T-cell (primary cell): ENCODE results near the gene BCORL1. TPM values are rescaled to one million over a fixed set of nuclear protein-coding genes. Genes with fewer than 3 reads are reported as not detected.

Experiments
- ATAC-seq, 4 experiments: fragments of 200-7000 bp in 3 of 4; fragments of 150-1000 bp in 1 of 4; cut with Tn5 transposase; replicated peaks in 1 of 4; 1 replicate in 3 of 4; 2 replicates in 1 of 4; pipeline ENCODE4 v1.10.0; 2021; ENCODE audit warnings: moderate library complexity in 3 of 4, mild to moderate bottlenecking in 2 of 4, moderate number of reproducible peaks in 1 of 4
- CTCF ChIA-PET, 2 donors: fragments of 300-600 bp; sonication (Branson Sonifier 250); formaldehyde crosslinking; loops; one replicate each; lab custom pipeline; 2022; ENCODE audit warnings: antibody characterized with exemption in 2 of 2; lab: Charles Lee
- POLR2A ChIA-PET, 2 donors: fragments of 300-600 bp; sonication (Branson Sonifier 250); formaldehyde crosslinking; loops; one replicate each; lab custom pipeline; 2022; ENCODE audit warnings: antibody characterized with exemption in 2 of 2; lab: Charles Lee
- DNase-seq, 35 experiments: peaks; one replicate each; pipeline versions ENCODE4 v3.0.0 to v3.0.0-alpha.2; 2013 to 2023
- H3K27ac ChIP-seq: one replicate; pipeline ENCODE4 v1.5.1; 2013; ENCODE audit warnings: low read length
- H3K27me3 ChIP-seq, 2 experiments: replicated peaks in 1 of 2; 1 replicate in 1 of 2; 2 replicates in 1 of 2; pipeline versions ENCODE4 v1.6.1 to v1.7.0; 2013; ENCODE audit warnings: low read length in 1 of 2, mixed read lengths in 1 of 2; ENCODE audit not compliant: control insufficient read depth in 2 of 2, insufficient read depth in 2 of 2; ENCODE audit errors: extremely low read depth in 1 of 2
- H3K36me3 ChIP-seq, 2 donors: 1 replicate in 1 of 2; 2 replicates in 1 of 2; pipeline versions ENCODE4 v1.6.1 to v1.7.0; 2013; ENCODE audit warnings: low read length in 1 of 2; ENCODE audit not compliant: control insufficient read depth in 2 of 2, insufficient read depth in 1 of 2; ENCODE audit errors: extremely low read depth in 1 of 2
- H3K4me1 ChIP-seq, 2 experiments: 1 replicate in 1 of 2; 2 replicates in 1 of 2; pipeline versions ENCODE4 v1.6.1 to v1.7.0; 2013; ENCODE audit warnings: low read length in 2 of 2, mixed read lengths in 1 of 2; ENCODE audit not compliant: insufficient read depth in 2 of 2, control insufficient read depth in 1 of 2; ENCODE audit errors: extremely low read depth in 1 of 2
- H3K4me3 ChIP-seq, 2 donors: 1 replicate in 1 of 2; 2 replicates in 1 of 2; pipeline versions ENCODE4 v1.5.1 to v1.7.0; 2013; ENCODE audit warnings: mild to moderate bottlenecking in 2 of 2, low read length in 1 of 2, moderate library complexity in 1 of 2; ENCODE audit not compliant: control insufficient read depth in 1 of 2; ENCODE audit errors: extremely low read depth in 1 of 2
- H3K9me3 ChIP-seq: 2 replicates; pipeline ENCODE4 v1.7.0; 2013
- H3K27ac Mint-ChIP-seq, 2 donors: one replicate each; pipeline ENCODE4 v1.8.0; 2020 to 2021; ENCODE audit warnings: mild to moderate bottlenecking in 2 of 2, mixed read lengths in 2 of 2
- H3K27me3 Mint-ChIP-seq, 2 donors: one replicate each; pipeline ENCODE4 v1.8.0; 2021 to 2022; ENCODE audit warnings: mixed read lengths in 2 of 2
- H3K36me3 Mint-ChIP-seq: one replicate; pipeline ENCODE4 v1.8.0; 2021; ENCODE audit warnings: mixed read lengths
- H3K4me1 Mint-ChIP-seq, 3 donors: one replicate each; pipeline ENCODE4 v1.8.0; 2020 to 2022; ENCODE audit warnings: mixed read lengths in 3 of 3, mild to moderate bottlenecking in 1 of 3
- H3K4me3 Mint-ChIP-seq, 3 donors: one replicate each; pipeline ENCODE4 v1.8.0; 2020 to 2022; ENCODE audit warnings: mild to moderate bottlenecking in 3 of 3, mixed read lengths in 3 of 3, moderate library complexity in 3 of 3
- H3K9me3 Mint-ChIP-seq, 3 donors: one replicate each; pipeline ENCODE4 v1.8.0; 2020 to 2022; ENCODE audit warnings: mixed read lengths in 3 of 3
- WGBS: methylation state at CpG from one replicate; pipeline ENCODE4 v1.1.5; 2013; ENCODE audit warnings: missing lambda C conversion rate; ENCODE audit not compliant: insufficient coverage; 5-methylcytosine and 5-hydroxymethylcytosine counted together
- total RNA-seq, 35 experiments: library from RNA in 6 of 35; stranded (reverse) in 6 of 35; fragments of 120-200 nt in 1 of 35; gene quantifications; one replicate each; pipeline versions ENCODE4 v1.2.1 to v1.2.4 and lab custom pipeline; 2013 to 2026

Gene BCORL1
- total RNA-seq, 5 donors from 2014 or later (not counting 1 experiment from before 2014, with no cell fraction given), result 8.7 to 13.5 (median 12.3) TPM

- Mint-ChIP-seq H3K27me3 (peaks cover 0 to 3% of the 10 kb centered on the region in 2 donors), H3K4me3 (no peak overlapping the region), H3K36me3 (peaks cover 14% of the 10 kb centered on the region), H3K9me3 (no peaks in the 10 kb centered on the region), H3K27ac (no peak overlapping the region), H3K4me1 (peaks cover 0 to 2% (median 1%) of the 10 kb centered on the region in 3 donors)
- Histone ChIP-seq H3K36me3 (peaks cover 0 to 28% of the 10 kb centered on the region in 2 donors), H3K27ac (no peak overlapping the region), H3K9me3 (no peaks in the 10 kb centered on the region), H3K4me3 (no peak overlapping the region), H3K27me3 (no peaks in the 10 kb centered on the region), H3K4me1 (no peaks in the 10 kb centered on the region)
- POLR2A ChIA-PET, result no interaction called here
- DNase-seq (no peak), ATAC-seq (no peak)
- CTCF ChIA-PET, result interaction anchor here in 1 of 2 donors (0.9 kb wide), 1 partner anchor 107 kb away, joined by 3 read pairs; no protein-coding TSS in a partner anchor
- no CpG with 5 or more reads among the region's 3 CpGs for WGBS
Observed at GRCh38 chrX:130032552-130032951, 50.1 kb downstream of the BCORL1 start.

GRCh38 chrX:130034178-130034577 is 51.7 kb downstream of the BCORL1 start:
- ChIA-PET CTCF (no interaction called here), POLR2A (no interaction called here)
- Mint-ChIP-seq H3K27ac (no peak overlapping the region), H3K4me3 (no peak overlapping the region), H3K9me3 (no peaks in the 10 kb centered on the region), H3K36me3 (peaks cover 13% of the 10 kb centered on the region), H3K27me3 (peaks cover 0 to 3% of the 10 kb centered on the region in 2 donors), H3K4me1 (no peaks in the 10 kb centered on the region)
- Histone ChIP-seq H3K4me3 (no peak overlapping the region), H3K27ac (no peak overlapping the region), H3K27me3 (no peaks in the 10 kb centered on the region), H3K4me1 (no peaks in the 10 kb centered on the region), H3K9me3 (no peaks in the 10 kb centered on the region), H3K36me3 (peaks cover 0 to 29% of the 10 kb centered on the region in 2 donors)
- DNase-seq (no peak), ATAC-seq (no peak)
- WGBS, result 100% methylated on average over 2 of the region's 7 CpGs

- no CpG with 5 or more reads among the region's 2 CpGs for WGBS
- Histone ChIP-seq H3K27ac (no peak overlapping the region), H3K4me1 (no peaks in the 10 kb centered on the region), H3K9me3 (no peaks in the 10 kb centered on the region), H3K36me3 (peaks cover 0 to 28% of the 10 kb centered on the region in 2 donors), H3K4me3 (no peak overlapping the region), H3K27me3 (no peaks in the 10 kb centered on the region)
- Mint-ChIP-seq H3K4me3 (no peak overlapping the region), H3K27me3 (no peaks in the 10 kb centered on the region), H3K9me3 (no peaks in the 10 kb centered on the region), H3K27ac (no peak overlapping the region), H3K4me1 (no peaks in the 10 kb centered on the region), H3K36me3 (peaks cover 8% of the 10 kb centered on the region)
- DNase-seq (no peak), ATAC-seq (no peak)
- CTCF ChIA-PET, result interaction anchor here in 1 of 2 donors (1.0 kb wide), 1 partner anchor 16 kb away, joined by 3 read pairs; no protein-coding TSS in a partner anchor
- POLR2A ChIA-PET, result no interaction called here
Observed at GRCh38 chrX:130039847-130040246, 57.4 kb downstream of the BCORL1 start.

GRCh38 chrX:130047416-130047815 is 65.0 kb downstream of the BCORL1 start:
- CTCF ChIA-PET, result interaction anchor here in 1 of 2 donors (0.5 kb wide), 1 partner anchor 414 kb away, joined by 6 read pairs; no protein-coding TSS in a partner anchor
- POLR2A ChIA-PET, result no interaction called here
- Mint-ChIP-seq H3K9me3 (no peaks in the 10 kb centered on the region), H3K36me3 (peaks cover 12% of the 10 kb centered on the region), H3K4me3 (no peak overlapping the region), H3K4me1 (no peaks in the 10 kb centered on the region), H3K27ac (no peak overlapping the region), H3K27me3 (peaks cover 0 to 3% of the 10 kb centered on the region in 2 donors)
- DNase-seq (no peak), ATAC-seq (no peak)
- H3K4me1 ChIP-seq, result no peaks in the 10 kb centered on the region
- H3K36me3 ChIP-seq, result peaks cover 0 to 24% of the 10 kb centered on the region in 2 donors
- no peaks in the 10 kb centered on the region for H3K9me3 ChIP-seq
- no peaks in the 10 kb centered on the region for H3K27me3 ChIP-seq
- 100% methylated on average over 1 of the region's 5 CpGs for WGBS
- no peak overlapping the region for H3K4me3 ChIP-seq
- no peak overlapping the region for H3K27ac ChIP-seq

- ChIA-PET CTCF (no interaction called here), POLR2A (no interaction called here)
- H3K4me3 Mint-ChIP-seq, result no peak overlapping the region
- H3K27ac Mint-ChIP-seq, result no peak overlapping the region
- no peaks in the 10 kb centered on the region for H3K4me1 Mint-ChIP-seq
- no peaks in the 10 kb centered on the region for H3K9me3 Mint-ChIP-seq
- peaks cover 0 to 3% of the 10 kb centered on the region in 2 donors for H3K27me3 Mint-ChIP-seq
- no peak overlapping the region for H3K4me3 ChIP-seq
- H3K27me3 ChIP-seq, result no peaks in the 10 kb centered on the region
- H3K27ac ChIP-seq, result no peak overlapping the region
- H3K36me3 ChIP-seq, result peaks cover 0 to 29% of the 10 kb centered on the region in 2 donors
- no peaks in the 10 kb centered on the region for H3K9me3 ChIP-seq
- DNase-seq (no peak), ATAC-seq (no peak)
- peaks cover 12% of the 10 kb centered on the region for H3K36me3 Mint-ChIP-seq
- no CpG with 5 or more reads among the region's 4 CpGs for WGBS
- H3K4me1 ChIP-seq, result no peaks in the 10 kb centered on the region
Observed at GRCh38 chrX:130048686-130049222, 66.3 kb downstream of the BCORL1 start.

GRCh38 chrX:130049821-130050220 is 67.4 kb downstream of the BCORL1 start:
- Mint-ChIP-seq H3K27ac (no peak overlapping the region), H3K4me3 (no peak overlapping the region), H3K36me3 (peaks cover 10% of the 10 kb centered on the region), H3K4me1 (no peaks in the 10 kb centered on the region), H3K27me3 (peaks cover 0 to 3% of the 10 kb centered on the region in 2 donors), H3K9me3 (no peaks in the 10 kb centered on the region)
- ChIA-PET POLR2A (interaction anchor here in 1 of 2 donors (0.6 kb wide), 1 partner anchor 531 kb away, joined by 3 read pairs; no protein-coding TSS in a partner anchor), CTCF (no interaction called here)
- no peaks in the 10 kb centered on the region for H3K9me3 ChIP-seq
- peaks cover 0 to 29% of the 10 kb centered on the region in 2 donors for H3K36me3 ChIP-seq
- no peaks in the 10 kb centered on the region for H3K27me3 ChIP-seq
- no peak for ATAC-seq
- no peaks in the 10 kb centered on the region for H3K4me1 ChIP-seq
- DNase-seq, result no peak
- 100% methylated on average over 3 of the region's 8 CpGs for WGBS
- H3K27ac ChIP-seq, result no peak overlapping the region
- no peak overlapping the region for H3K4me3 ChIP-seq
